Measurements from ENCODE around the gene SNTG2. TPM values are rescaled to one million over a fixed set of nuclear protein-coding genes. Genes with fewer than 3 reads are reported as not detected.
"Not testable (repeated sequence)": the region's sequence is repeated elsewhere in the genome, so short reads cannot be mapped to it uniquely, and the experiment has no call there.

Gene SNTG2
- total RNA-seq, 1 donor, result 0.09 TPM

- no peak for DNase-seq (ENCODE audit: low read depth)
- no peak overlapping the region for H3K4me3 ChIP-seq (ENCODE audit: low read depth, low read length)
- TF ChIP-seq CTCF (IDR thresholded peaks at IDR 0.05; ENCODE audit: insufficient read depth, low read length), result no peak
Observed at GRCh38 chr2:1091895-1092585, 141.4 kb downstream of the SNTG2 start.

- DNase-seq (ENCODE audit: low read depth), result not testable (repeated sequence)
Observed at GRCh38 chr2:1093668-1094067, 143.0 kb downstream of the SNTG2 start.

GRCh38 chr2:1097101-1097500 is 146.5 kb downstream of the SNTG2 start:
- H3K4me3 ChIP-seq (ENCODE audit: low read depth, low read length), result no peak overlapping the region
- DNase-seq (ENCODE audit: low read depth), result no peak
- TF ChIP-seq CTCF (IDR thresholded peaks at IDR 0.05; ENCODE audit: insufficient read depth, low read length), result no peak

More at GRCh38 chr2:1093668-1094067, 143.0 kb downstream of the SNTG2 start:
- not testable (repeated sequence) for H3K4me3 ChIP-seq (ENCODE audit: low read depth, low read length)

DNA sequence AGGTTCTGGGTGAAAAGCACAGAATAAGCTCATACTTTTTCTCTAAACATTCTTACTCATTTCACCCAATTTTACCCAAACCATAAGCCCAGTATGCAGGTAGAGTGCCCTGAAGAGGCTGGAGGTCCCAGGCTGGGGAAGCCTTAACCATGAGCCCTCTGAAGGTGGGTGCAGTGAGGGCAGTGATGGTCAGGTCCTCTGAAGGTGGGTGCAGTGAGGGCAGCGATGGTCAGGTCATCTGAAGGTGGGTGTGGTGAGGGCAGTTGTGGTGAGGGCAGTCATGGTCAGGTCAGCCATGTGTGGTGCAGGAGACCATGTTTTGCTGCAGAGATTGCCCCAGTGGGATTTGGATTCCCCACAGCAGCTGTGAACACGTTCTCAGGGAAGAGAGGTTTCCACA is 148.8 kb downstream of the SNTG2 start:
- TF ChIP-seq CTCF (IDR thresholded peaks at IDR 0.05; ENCODE audit: insufficient read depth, low read length), result no peak
- DNase-seq (ENCODE audit: low read depth), result no peak
- H3K4me3 ChIP-seq (ENCODE audit: low read depth, low read length), result no peak overlapping the region

GRCh38 chr2:1101011-1101782 is 150.5 kb downstream of the SNTG2 start:
- TF ChIP-seq CTCF (IDR thresholded peaks at IDR 0.05; ENCODE audit: insufficient read depth, low read length), result no peak
- H3K4me3 ChIP-seq (ENCODE audit: low read depth, low read length), result no peak overlapping the region
- no peak for DNase-seq (ENCODE audit: low read depth)

DNA sequence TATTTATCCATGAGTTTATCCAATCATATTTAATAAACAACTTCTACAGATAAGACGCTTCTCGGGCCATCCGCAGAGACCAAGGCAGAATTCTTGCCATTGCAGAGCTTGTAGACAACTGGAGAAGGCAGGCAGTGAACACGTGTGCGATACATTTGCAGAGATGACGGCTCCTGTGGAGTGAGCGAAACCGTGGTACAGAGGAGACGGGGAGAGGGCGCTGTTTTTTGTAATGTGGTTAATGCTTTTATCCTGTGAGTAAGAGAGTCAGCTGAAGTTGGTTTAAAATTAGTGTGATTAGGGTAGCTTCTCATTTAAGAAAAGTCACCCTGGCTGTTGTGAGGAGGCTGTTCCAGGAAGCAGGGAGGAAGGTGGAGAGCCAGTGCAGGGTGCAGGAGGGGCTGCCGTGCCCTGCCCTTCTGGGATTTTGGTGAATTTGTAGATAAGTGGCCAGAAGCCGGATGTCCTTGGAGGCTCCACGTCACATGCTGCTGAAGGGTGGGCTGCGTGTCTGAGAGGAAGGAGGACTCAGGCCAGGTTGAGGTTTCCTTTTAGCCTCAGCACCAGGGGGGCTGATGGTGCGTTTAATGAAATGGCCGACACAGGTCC is 151.4 kb downstream of the SNTG2 start:
- no peak for DNase-seq (ENCODE audit: low read depth)
- H3K4me3 ChIP-seq (ENCODE audit: low read depth, low read length), result no peak overlapping the region
- TF ChIP-seq CTCF (IDR thresholded peaks at IDR 0.05; ENCODE audit: insufficient read depth, low read length), result no peak

DNA sequence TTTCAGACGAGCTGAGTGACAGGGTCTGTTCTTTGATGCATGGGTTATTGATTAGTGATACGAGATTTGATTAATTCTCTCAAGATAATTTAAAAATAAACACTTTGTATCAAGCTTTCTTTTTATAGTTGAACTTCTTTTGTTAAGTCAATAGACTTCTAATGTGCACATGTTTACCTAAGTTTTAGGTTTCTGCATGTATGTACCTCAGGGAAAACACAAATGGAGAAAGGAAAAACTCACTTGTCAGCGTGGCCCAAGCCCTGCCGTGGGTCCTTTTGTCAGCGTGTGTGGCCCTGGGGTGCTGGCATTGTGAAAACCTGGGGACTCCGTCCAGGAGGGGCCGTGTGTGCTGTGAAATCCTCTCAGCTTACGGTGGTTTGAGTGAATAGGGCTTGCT is 153.7 kb downstream of the SNTG2 start:
- no peak for TF ChIP-seq CTCF (IDR thresholded peaks at IDR 0.05; ENCODE audit: insufficient read depth, low read length)
- no peak for DNase-seq (ENCODE audit: low read depth)
- no peak overlapping the region for H3K4me3 ChIP-seq (ENCODE audit: low read depth, low read length)

DNA sequence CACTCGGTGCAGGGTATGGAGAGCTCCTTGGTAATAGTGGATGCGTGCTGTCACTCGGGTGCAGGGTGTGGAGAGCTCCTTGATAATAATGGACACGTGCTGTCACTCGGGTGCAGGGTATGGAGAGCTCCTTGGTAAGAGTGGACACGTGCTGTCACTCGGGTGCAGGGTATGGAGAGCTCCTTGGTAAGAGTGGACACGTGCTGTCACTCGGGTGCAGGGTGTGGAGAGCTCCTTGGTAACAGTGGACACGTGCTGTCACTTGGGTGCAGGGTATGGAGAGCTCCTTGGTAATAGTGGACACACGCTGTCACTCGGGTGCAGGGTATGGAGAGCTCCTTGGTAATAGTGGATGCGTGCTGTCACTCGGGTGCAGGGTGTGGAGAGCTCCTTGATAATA is 155.7 kb downstream of the SNTG2 start:
- H3K4me3 ChIP-seq (ENCODE audit: low read depth, low read length); DNase-seq (ENCODE audit: low read depth): not testable (repeated sequence)
